ENCODE results near the gene SLC6A18. TPM values are rescaled to one million over a fixed set of nuclear protein-coding genes. Genes with fewer than 3 reads are reported as not detected.

SLC6A18 gene
- total RNA-seq, 4 donors from 2014 or later, result not detected

- H3K27me3 ChIP-seq, result peaks cover 74% of the 10 kb centered on the region
- H3K4me3 ChIP-seq, result no peak overlapping the region
- no peaks in the 10 kb centered on the region for H3K9me3 ChIP-seq
- no peaks in the 10 kb centered on the region for H3K4me1 ChIP-seq
- no peaks in the 10 kb centered on the region for H3K36me3 ChIP-seq
- H3K27ac ChIP-seq, result no peak overlapping the region
- no peak for ATAC-seq
- no CpG with 5 or more reads among the region's 18 CpGs for WGBS, 2 donors (ENCODE audit: low coverage in 1 of 2)
- no peak for TF ChIP-seq POLR2A (IDR thresholded peaks at IDR 0.05)
- no peak for TF ChIP-seq EP300 (IDR thresholded peaks at IDR 0.05)
- TF ChIP-seq, protein P1, sequence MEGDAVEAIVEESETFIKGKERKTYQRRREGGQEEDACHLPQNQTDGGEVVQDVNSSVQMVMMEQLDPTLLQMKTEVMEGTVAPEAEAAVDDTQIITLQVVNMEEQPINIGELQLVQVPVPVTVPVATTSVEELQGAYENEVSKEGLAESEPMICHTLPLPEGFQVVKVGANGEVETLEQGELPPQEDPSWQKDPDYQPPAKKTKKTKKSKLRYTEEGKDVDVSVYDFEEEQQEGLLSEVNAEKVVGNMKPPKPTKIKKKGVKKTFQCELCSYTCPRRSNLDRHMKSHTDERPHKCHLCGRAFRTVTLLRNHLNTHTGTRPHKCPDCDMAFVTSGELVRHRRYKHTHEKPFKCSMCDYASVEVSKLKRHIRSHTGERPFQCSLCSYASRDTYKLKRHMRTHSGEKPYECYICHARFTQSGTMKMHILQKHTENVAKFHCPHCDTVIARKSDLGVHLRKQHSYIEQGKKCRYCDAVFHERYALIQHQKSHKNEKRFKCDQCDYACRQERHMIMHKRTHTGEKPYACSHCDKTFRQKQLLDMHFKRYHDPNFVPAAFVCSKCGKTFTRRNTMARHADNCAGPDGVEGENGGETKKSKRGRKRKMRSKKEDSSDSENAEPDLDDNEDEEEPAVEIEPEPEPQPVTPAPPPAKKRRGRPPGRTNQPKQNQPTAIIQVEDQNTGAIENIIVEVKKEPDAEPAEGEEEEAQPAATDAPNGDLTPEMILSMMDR (IDR thresholded peaks at IDR 0.05), result no peak
- no peak for TF ChIP-seq POLR2AphosphoS5 (IDR thresholded peaks at IDR 0.05)
These were observed 8.3 kb upstream of the SLC6A18 start for GRCh38 chr5:1216918-1217295.

- H3K36me3 ChIP-seq, result no peaks in the 10 kb centered on the region
- no peak overlapping the region for H3K27ac ChIP-seq
- peaks cover 75% of the 10 kb centered on the region for H3K27me3 ChIP-seq
- H3K4me1 ChIP-seq, result no peaks in the 10 kb centered on the region
- TF ChIP-seq, protein P1 (IDR thresholded peaks at IDR 0.05), result no peak
- TF ChIP-seq POLR2A (IDR thresholded peaks at IDR 0.05) (no peak), POLR2AphosphoS5 (IDR thresholded peaks at IDR 0.05) (no peak)
- H3K9me3 ChIP-seq, result no peaks in the 10 kb centered on the region
- 52 to 69% methylated on average over 5 to 9 of the region's 24 CpGs for WGBS, 2 donors (ENCODE audit: low coverage in 1 of 2)
- H3K4me3 ChIP-seq, result no peak overlapping the region
- ATAC-seq, result no peak
These were observed 7.5 kb upstream of the SLC6A18 start for GRCh38 chr5:1217596-1218206.

- no peak for ATAC-seq
These were observed 6.7 kb upstream of the SLC6A18 start for GRCh38 chr5:1218351-1219080.

DNA sequence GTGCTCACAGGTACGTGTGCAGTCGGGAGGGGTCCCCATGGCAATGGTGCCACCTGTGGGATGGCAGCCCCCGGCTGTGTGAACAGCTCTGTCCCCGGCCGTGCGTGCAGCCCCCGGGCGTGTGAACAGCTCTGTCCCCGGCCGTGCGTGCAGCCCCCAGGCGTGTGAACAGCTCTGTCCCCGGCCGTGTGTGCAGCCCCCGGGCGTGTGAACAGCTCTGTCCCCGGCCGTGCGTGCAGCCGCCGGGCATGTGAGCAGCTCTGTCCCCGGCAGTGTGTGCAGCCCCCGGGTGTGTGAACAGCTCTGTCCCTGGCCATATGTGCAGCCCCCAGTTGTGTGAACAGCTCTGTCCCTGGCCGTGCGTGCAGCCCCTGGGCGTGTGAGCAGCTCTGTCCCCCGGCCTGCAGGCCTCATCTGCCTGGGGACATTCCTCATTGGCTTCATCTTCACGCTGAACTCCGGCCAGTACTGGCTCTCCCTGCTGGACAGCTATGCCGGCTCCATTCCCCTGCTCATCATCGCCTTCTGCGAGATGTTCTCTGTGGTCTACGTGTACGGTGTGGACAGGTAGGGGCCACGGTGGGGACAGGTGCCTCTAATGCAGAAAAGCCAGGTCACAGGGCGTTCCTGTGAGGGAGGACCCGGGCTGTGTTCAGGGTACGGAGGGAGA lies 5.9 kb upstream of the SLC6A18 start:
- ATAC-seq, result no peak
- Histone ChIP-seq H3K36me3 (no peaks in the 10 kb centered on the region), H3K4me3 (no peak overlapping the region), H3K27me3 (peaks cover 82% of the 10 kb centered on the region), H3K4me1 (no peaks in the 10 kb centered on the region), H3K27ac (no peak overlapping the region), H3K9me3 (no peaks in the 10 kb centered on the region)
- 86% methylated on average over 2 of the region's 38 CpGs; no CpG with 5 or more reads in 1 of the 2 donors for WGBS, 2 donors (ENCODE audit: low coverage in 1 of 2)
- TF ChIP-seq, protein P1 (IDR thresholded peaks at IDR 0.05), result no peak
- TF ChIP-seq EP300 (IDR thresholded peaks at IDR 0.05) (no peak), POLR2AphosphoS5 (IDR thresholded peaks at IDR 0.05) (no peak), POLR2A (IDR thresholded peaks at IDR 0.05) (no peak)

More at GRCh38 chr5:1218351-1219080, 6.7 kb upstream of the SLC6A18 start:
- H3K9me3 ChIP-seq, result no peaks in the 10 kb centered on the region
- no peaks in the 10 kb centered on the region for H3K36me3 ChIP-seq
- WGBS, 2 donors (ENCODE audit: low coverage in 1 of 2), result 79 to 100% methylated on average over 1 to 6 of the region's 38 CpGs
- H3K4me1 ChIP-seq, result no peaks in the 10 kb centered on the region
- peaks cover 82% of the 10 kb centered on the region for H3K27me3 ChIP-seq
- H3K4me3 ChIP-seq, result no peak overlapping the region
- TF ChIP-seq, protein P1 (IDR thresholded peaks at IDR 0.05), result no peak
- no peak for TF ChIP-seq POLR2AphosphoS5 (IDR thresholded peaks at IDR 0.05)
- no peak for TF ChIP-seq POLR2A (IDR thresholded peaks at IDR 0.05)
- TF ChIP-seq EP300 (IDR thresholded peaks at IDR 0.05), result no peak
- H3K27ac ChIP-seq, result no peak overlapping the region

Measured in gastroesophageal sphincter (tissue), 4 donors.